A673 (cell line): ENCODE data around the gene SLC29A2.

Experiments
- CTCF ChIP-seq: fragments of 300-800, 200-600 bp; sonication (generic); conservative IDR thresholded peaks from 2 replicates; pipeline ENCODE4 v1.5.1; 2017; ENCODE audit warnings: low read depth, mild to moderate bottlenecking, antibody characterized with exemption, low read length, moderate library complexity, mixed read lengths
- EZH2 ChIP-seq: fragments of 200-600 bp; sonication (generic); IDR thresholded peaks from 2 replicates; pipeline ENCODE4 v1.6.1; 2017; ENCODE audit warnings: borderline replicate concordance, low read depth, mild to moderate bottlenecking, mixed read lengths, antibody characterized with exemption, low read length; ENCODE audit not compliant: poor library complexity, severe bottlenecking

GRCh38 chr11:66373265-66373664, 1.7 kb upstream of the SLC29A2 start:
- TF ChIP-seq CTCF: no peak
- no peak for TF ChIP-seq EZH2
